A673 (cell line): Measurements from ENCODE around the gene RECQL5. TPM values are rescaled to one million over a fixed set of nuclear protein-coding genes. Genes with fewer than 3 reads are reported as not detected.
A peak's percentile ranks its signal among the peaks of the same experiment; 100 is the strongest.

Source experiments
- BruUV-seq: library from RNA; stranded (reverse); fragments of 400-500 nt; replicated peaks from 2 replicates; lab custom pipeline; 2021; lab: Mats Ljungman, UMichigan
- CTCF ChIA-PET: fragments of 300-600 bp; sonication (Branson Sonifier 250); formaldehyde crosslinking; loops from one replicate; lab custom pipeline; 2022; ENCODE audit warnings: antibody characterized with exemption; lab: Charles Lee
- POLR2A ChIA-PET: fragments of 300-600 bp; sonication (Branson Sonifier 250); formaldehyde crosslinking; loops from one replicate; lab custom pipeline; 2022; ENCODE audit warnings: antibody characterized with exemption; ENCODE audit not compliant: low non-redundant PET; lab: Charles Lee
- DNase-seq: peaks from one replicate; pipeline ENCODE4 v3.0.0-alpha.2; 2015; ENCODE audit warnings: low spot score
- H3K27ac ChIP-seq: fragments of 200-600 bp; sonication (generic); 2 replicates; pipeline ENCODE4 v1.5.1; 2016; ENCODE audit warnings: mixed run types, low read depth, mild to moderate bottlenecking, mixed read lengths, antibody characterized with exemption, low read length; ENCODE audit not compliant: poor library complexity, severe bottlenecking
- H3K27me3 ChIP-seq: fragments of 200-600 bp; sonication (generic); replicated peaks from 2 replicates; pipeline ENCODE4 v1.6.1; 2017; ENCODE audit warnings: mixed run types, low read depth, mild to moderate bottlenecking, mixed read lengths, antibody characterized with exemption, low read length; ENCODE audit not compliant: insufficient read depth, poor library complexity
- H3K36me3 ChIP-seq: fragments of 200-600 bp; sonication (generic); 2 replicates; pipeline ENCODE4 v1.6.1; 2016; ENCODE audit warnings: mixed run types, mild to moderate bottlenecking, mixed read lengths, antibody characterized with exemption, low read length; ENCODE audit not compliant: insufficient read depth, poor library complexity, severe bottlenecking
- H3K4me1 ChIP-seq: fragments of 200-600 bp; sonication (generic); 2 replicates; pipeline ENCODE4 v1.6.1; 2017; ENCODE audit warnings: mixed run types, mild to moderate bottlenecking, mixed read lengths, antibody characterized with exemption, low read length; ENCODE audit not compliant: insufficient read depth, poor library complexity, severe bottlenecking
- H3K4me3 ChIP-seq: fragments of 200-600 bp; sonication (generic); 2 replicates; pipeline ENCODE4 v1.5.1; 2016; ENCODE audit warnings: low read depth, mixed run types, mild to moderate bottlenecking, mixed read lengths, low read length; ENCODE audit not compliant: poor library complexity, severe bottlenecking
- H3K9me3 ChIP-seq: fragments of 200-600 bp; sonication (generic); 2 replicates; pipeline ENCODE4 v1.6.1; 2016; ENCODE audit warnings: mixed run types, low read depth, mild to moderate bottlenecking, mixed read lengths, antibody characterized with exemption, low read length; ENCODE audit not compliant: poor library complexity, severe bottlenecking
- EZH2 ChIP-seq: fragments of 200-600 bp; sonication (generic); IDR thresholded peaks from 2 replicates; pipeline ENCODE4 v1.6.1; 2017; ENCODE audit warnings: borderline replicate concordance, low read depth, mild to moderate bottlenecking, mixed read lengths, antibody characterized with exemption, low read length; ENCODE audit not compliant: poor library complexity, severe bottlenecking
- intact Hi-C: fragments of 100-400 bp; cut with micrococcal nuclease; formaldehyde crosslinking; loops from one replicate; pipeline ENCODE4 v1.10.0; 2022; ENCODE audit not compliant: unreplicated experiment
- total RNA-seq: library from RNA; stranded (reverse); gene quantifications from 2 replicates; pipeline ENCODE4 v1.2.3, GENCODE V29; 2021
- TF ChIP-seq, protein P1 (sequence below): fragments of 300-800, 200-600 bp; sonication (generic); conservative IDR thresholded peaks from 2 replicates; pipeline ENCODE4 v1.5.1; 2017; ENCODE audit warnings: low read depth, mild to moderate bottlenecking, antibody characterized with exemption, low read length, moderate library complexity, mixed read lengths

Gene RECQL5
- total RNA-seq, 1 experiment from 2014 or later: 30.6 TPM

DNA sequence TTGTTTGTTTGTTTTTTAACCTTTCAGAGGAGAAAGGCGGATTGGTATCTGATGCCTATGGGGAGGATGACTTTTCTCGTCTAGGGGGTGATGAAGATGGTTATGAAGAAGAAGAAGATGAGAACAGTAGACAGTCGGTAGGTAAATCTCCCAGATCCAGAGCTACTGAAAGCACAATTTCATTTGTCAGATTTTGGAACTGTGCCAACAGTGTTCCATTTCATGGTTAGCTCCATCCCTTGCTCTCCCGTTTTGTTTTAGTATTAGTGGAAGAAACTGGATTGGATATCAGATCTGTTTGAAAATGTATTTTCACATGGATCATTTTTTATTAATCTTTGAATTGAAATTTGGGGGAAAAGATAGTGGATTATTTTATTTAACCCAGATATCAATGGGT is 1.5 kb upstream of the RECQL5 start:
- peaks cover 15% of the 10 kb centered on the region for H3K4me1 ChIP-seq
- TF ChIP-seq EZH2: no peak
- TF ChIP-seq, protein P1, sequence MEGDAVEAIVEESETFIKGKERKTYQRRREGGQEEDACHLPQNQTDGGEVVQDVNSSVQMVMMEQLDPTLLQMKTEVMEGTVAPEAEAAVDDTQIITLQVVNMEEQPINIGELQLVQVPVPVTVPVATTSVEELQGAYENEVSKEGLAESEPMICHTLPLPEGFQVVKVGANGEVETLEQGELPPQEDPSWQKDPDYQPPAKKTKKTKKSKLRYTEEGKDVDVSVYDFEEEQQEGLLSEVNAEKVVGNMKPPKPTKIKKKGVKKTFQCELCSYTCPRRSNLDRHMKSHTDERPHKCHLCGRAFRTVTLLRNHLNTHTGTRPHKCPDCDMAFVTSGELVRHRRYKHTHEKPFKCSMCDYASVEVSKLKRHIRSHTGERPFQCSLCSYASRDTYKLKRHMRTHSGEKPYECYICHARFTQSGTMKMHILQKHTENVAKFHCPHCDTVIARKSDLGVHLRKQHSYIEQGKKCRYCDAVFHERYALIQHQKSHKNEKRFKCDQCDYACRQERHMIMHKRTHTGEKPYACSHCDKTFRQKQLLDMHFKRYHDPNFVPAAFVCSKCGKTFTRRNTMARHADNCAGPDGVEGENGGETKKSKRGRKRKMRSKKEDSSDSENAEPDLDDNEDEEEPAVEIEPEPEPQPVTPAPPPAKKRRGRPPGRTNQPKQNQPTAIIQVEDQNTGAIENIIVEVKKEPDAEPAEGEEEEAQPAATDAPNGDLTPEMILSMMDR: no peak
- ChIA-PET POLR2A (no interaction called here), CTCF (no interaction called here)
- intact Hi-C loops: no loop called here
- peaks cover 46% of the 10 kb centered on the region for H3K36me3 ChIP-seq
- no TSS peak for BruUV-seq
- no peaks in the 10 kb centered on the region for H3K9me3 ChIP-seq
- peak overlapping the region; percentile 82 for H3K4me3 ChIP-seq
- no peaks in the 10 kb centered on the region for H3K27me3 ChIP-seq
- no peak overlapping the region for H3K27ac ChIP-seq
- no peak for DNase-seq

DNA sequence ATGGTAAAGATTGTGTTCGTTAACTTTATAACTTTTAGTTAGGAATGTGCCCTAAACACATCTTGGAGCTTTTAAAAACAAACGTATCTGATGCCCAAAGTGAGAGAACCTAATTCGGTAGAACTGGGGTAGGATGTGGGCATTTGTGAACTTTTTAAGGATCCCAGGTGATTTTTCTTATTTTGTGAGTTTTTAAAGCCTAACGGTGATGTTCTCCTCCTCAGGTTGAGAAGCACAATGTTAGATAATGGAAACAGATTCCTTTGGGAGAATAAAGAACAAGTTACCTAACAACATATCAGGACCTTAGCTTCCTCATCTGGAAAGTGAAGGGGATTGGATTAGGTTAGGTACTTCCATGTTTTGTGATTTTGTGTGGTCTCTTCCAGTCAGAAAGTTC is 871 bp upstream of the RECQL5 start:
- no peaks in the 10 kb centered on the region for H3K27me3 ChIP-seq
- H3K27ac ChIP-seq: peak overlapping the region; percentile 79
- no peaks in the 10 kb centered on the region for H3K9me3 ChIP-seq
- H3K4me1 ChIP-seq: peaks cover 15% of the 10 kb centered on the region
- ChIA-PET CTCF (interaction anchor here (0.5 to 2.0 kb wide), 3 partner anchors 34 to 80 kb away, joined by 3 to 10 read pairs (median 3); partner anchors contain the start of gene SMIM5), POLR2A (no interaction called here)
- H3K36me3 ChIP-seq: peaks cover 42% of the 10 kb centered on the region
- intact Hi-C loops: no loop called here
- no TSS peak for BruUV-seq
- H3K4me3 ChIP-seq: peak overlapping the region; percentile 82
- TF ChIP-seq EZH2: no peak
- TF ChIP-seq, protein P1: no peak
- no peak for DNase-seq

- Histone ChIP-seq H3K4me1 (peaks cover 15% of the 10 kb centered on the region), H3K4me3 (peak overlapping the region; percentile 82), H3K9me3 (no peaks in the 10 kb centered on the region), H3K36me3 (peaks cover 24% of the 10 kb centered on the region), H3K27ac (no peak overlapping the region), H3K27me3 (no peaks in the 10 kb centered on the region)
- no peak for DNase-seq
- no peak for TF ChIP-seq EZH2
- TF ChIP-seq, protein P1: no peak
- intact Hi-C loops: no loop called here
- no TSS peak for BruUV-seq
- POLR2A ChIA-PET: no interaction called here
- CTCF ChIA-PET: interaction anchor here (0.6 to 2.0 kb wide), 2 partner anchors 9 to 33 kb away, joined by 3 to 10 read pairs; partner anchors contain the start of gene SMIM5
Measured at GRCh38 chr17:75665981-75666380, 973 bp downstream of the RECQL5 start.
